HepG2 (cell line): ENCODE measurements around the gene CCDC7. TPM values are rescaled to one million over a fixed set of nuclear protein-coding genes. Genes with fewer than 3 reads are reported as not detected.

Experiments used
- CC2D1A ChIP-seq: sonication (generic); formaldehyde crosslinking; IDR thresholded peaks from 2 replicates; pipeline ENCODE4 v1.8.1; 2023; ENCODE audit warnings: mild to moderate bottlenecking, missing genetic modification reagents
- CENPX ChIP-seq: sonication (generic); formaldehyde crosslinking; IDR thresholded peaks from 2 replicates; pipeline ENCODE4 v1.9.0; 2021; ENCODE audit warnings: mild to moderate bottlenecking, missing genetic modification reagents, moderate library complexity
- FOXJ3 ChIP-seq: sonication (generic); formaldehyde crosslinking; IDR thresholded peaks from 2 replicates; pipeline ENCODE4 v1.4.0; 2020; ENCODE audit warnings: missing genetic modification reagents, mild to moderate bottlenecking, borderline replicate concordance
- GMEB2 ChIP-seq: IDR thresholded peaks from 2 replicates; pipeline ENCODE4 v1.6.1; 2016; ENCODE audit warnings: missing biosample characterization, missing genetic modification reagents, low read depth
- HNRNPK ChIP-seq: fragments of 200-400 bp; formaldehyde crosslinking; IDR thresholded peaks from 2 replicates; pipeline ENCODE4 v1.6.1; 2018; ENCODE audit warnings: low read length, low read depth, moderate library complexity, mild to moderate bottlenecking; ENCODE audit not compliant: poor library complexity, severe bottlenecking
- HNRNPL ChIP-seq: fragments of 200-400 bp; formaldehyde crosslinking; IDR thresholded peaks from 2 replicates; pipeline ENCODE4 v1.6.1; 2017; ENCODE audit warnings: mild to moderate bottlenecking, low read depth, low read length
- IRF2 ChIP-seq: IDR thresholded peaks from 2 replicates; pipeline ENCODE4 v1.6.1; 2018; ENCODE audit warnings: missing genetic modification reagents, missing compliant biosample characterization
- SALL2 ChIP-seq: sonication (generic); formaldehyde crosslinking; IDR thresholded peaks from 2 replicates; pipeline ENCODE4 v1.8.1; 2023; ENCODE audit warnings: mild to moderate bottlenecking, missing genetic modification reagents, inconsistent platforms
- SRF ChIP-seq: IDR thresholded peaks from 2 replicates; pipeline ENCODE4 v1.6.1; 2011; ENCODE audit warnings: mild to moderate bottlenecking, low read depth, low read length, moderate library complexity
- TFDP1 ChIP-seq: IDR thresholded peaks from 2 replicates; pipeline ENCODE4 v1.6.1; 2016; ENCODE audit warnings: missing compliant biosample characterization, missing genetic modification reagents, borderline replicate concordance
- ZNF451 ChIP-seq: sonication (generic); formaldehyde crosslinking; IDR thresholded peaks from 2 replicates; pipeline ENCODE4 v1.5.0; 2020; ENCODE audit warnings: mild to moderate bottlenecking, missing genetic modification reagents
- ZNF570 ChIP-seq: sonication (generic); formaldehyde crosslinking; IDR thresholded peaks from 2 replicates; pipeline ENCODE4 v1.4.0; 2020; ENCODE audit warnings: mild to moderate bottlenecking, missing genetic modification reagents, borderline replicate concordance
- ZNF83 ChIP-seq: sonication (generic); formaldehyde crosslinking; IDR thresholded peaks from 2 replicates; pipeline ENCODE4 v1.4.0; 2020; ENCODE audit warnings: missing genetic modification reagents, mild to moderate bottlenecking, borderline replicate concordance
- ZNF878 ChIP-seq: sonication (generic); formaldehyde crosslinking; IDR thresholded peaks from 2 replicates; pipeline ENCODE4 v1.8.1; 2023; ENCODE audit warnings: mild to moderate bottlenecking, missing genetic modification reagents, moderate library complexity
- ZSCAN30 ChIP-seq: sonication (generic); formaldehyde crosslinking; IDR thresholded peaks from 2 replicates; pipeline ENCODE4 v1.5.0; 2020; ENCODE audit warnings: mild to moderate bottlenecking, missing genetic modification reagents
- polyA plus RNA-seq, 8 experiments: library from polyadenylated mRNA; depleted of rRNA in 3 of 8; stranded (reverse) in 7 of 8; unstranded in 1 of 8; fragments of >200 nt; fragmentation: Illumina TruSeq in 4 of 8; extraction: Trizol in 4 of 8; gene quantifications; 2 replicates each; pipeline versions ENCODE4 v1.2.1 to v1.2.3, GENCODE V29; 2011 to 2016; ENCODE audit warnings: low read depth in 4 of 8, missing spikeins in 1 of 8, mixed read lengths in 1 of 8; ENCODE audit not compliant: insufficient read depth in 1 of 8
- total RNA-seq, 5 experiments: library from RNA; depleted of rRNA; stranded (reverse); fragments of >200 nt; fragmentation: Illumina TruSeq; extraction: Trizol; gene quantifications; 2 replicates each; pipeline ENCODE4 v1.2.3, GENCODE V29; 2016; ENCODE audit warnings: low read depth in 1 of 5
- TF ChIP-seq, protein P1 (sequence below): sonication (generic); formaldehyde crosslinking; IDR thresholded peaks from 2 replicates; pipeline ENCODE4 v1.4.0; 2020; ENCODE audit warnings: missing genetic modification reagents, borderline replicate concordance
- TF ChIP-seq, protein P2 (sequence below): sonication (generic); formaldehyde crosslinking; IDR thresholded peaks from 2 replicates; pipeline ENCODE4 v1.4.0; 2020; ENCODE audit warnings: missing genetic modification reagents

Gene CCDC7
- total and polyA plus RNA-seq, 2 of the 13 experiments (the other 11 are each of a cell fraction or from before 2014, with no cell fraction given): 0.40 to 1.8 TPM

DNA sequence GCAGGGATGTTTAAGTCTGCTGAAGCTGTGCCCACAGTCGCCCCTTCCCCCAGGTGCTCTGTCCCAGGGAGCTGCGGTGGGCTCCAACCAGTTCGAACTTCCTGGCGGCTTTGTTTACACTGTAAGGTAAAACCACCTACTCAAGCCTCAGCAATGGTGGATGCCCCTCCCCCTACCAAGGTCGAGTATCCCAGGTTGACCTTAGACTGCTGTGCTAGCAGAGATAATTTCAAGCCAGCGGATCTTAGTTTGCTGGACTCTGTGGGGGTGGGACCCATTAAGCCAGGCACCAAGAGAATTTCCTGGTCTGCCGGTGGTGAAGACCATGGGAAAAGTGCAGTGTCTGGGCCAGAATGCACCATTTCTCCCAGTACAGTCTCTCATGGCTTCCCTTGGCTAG, 56.0 kb downstream of the CCDC7 start (continued):
- TF ChIP-seq, protein P1, sequence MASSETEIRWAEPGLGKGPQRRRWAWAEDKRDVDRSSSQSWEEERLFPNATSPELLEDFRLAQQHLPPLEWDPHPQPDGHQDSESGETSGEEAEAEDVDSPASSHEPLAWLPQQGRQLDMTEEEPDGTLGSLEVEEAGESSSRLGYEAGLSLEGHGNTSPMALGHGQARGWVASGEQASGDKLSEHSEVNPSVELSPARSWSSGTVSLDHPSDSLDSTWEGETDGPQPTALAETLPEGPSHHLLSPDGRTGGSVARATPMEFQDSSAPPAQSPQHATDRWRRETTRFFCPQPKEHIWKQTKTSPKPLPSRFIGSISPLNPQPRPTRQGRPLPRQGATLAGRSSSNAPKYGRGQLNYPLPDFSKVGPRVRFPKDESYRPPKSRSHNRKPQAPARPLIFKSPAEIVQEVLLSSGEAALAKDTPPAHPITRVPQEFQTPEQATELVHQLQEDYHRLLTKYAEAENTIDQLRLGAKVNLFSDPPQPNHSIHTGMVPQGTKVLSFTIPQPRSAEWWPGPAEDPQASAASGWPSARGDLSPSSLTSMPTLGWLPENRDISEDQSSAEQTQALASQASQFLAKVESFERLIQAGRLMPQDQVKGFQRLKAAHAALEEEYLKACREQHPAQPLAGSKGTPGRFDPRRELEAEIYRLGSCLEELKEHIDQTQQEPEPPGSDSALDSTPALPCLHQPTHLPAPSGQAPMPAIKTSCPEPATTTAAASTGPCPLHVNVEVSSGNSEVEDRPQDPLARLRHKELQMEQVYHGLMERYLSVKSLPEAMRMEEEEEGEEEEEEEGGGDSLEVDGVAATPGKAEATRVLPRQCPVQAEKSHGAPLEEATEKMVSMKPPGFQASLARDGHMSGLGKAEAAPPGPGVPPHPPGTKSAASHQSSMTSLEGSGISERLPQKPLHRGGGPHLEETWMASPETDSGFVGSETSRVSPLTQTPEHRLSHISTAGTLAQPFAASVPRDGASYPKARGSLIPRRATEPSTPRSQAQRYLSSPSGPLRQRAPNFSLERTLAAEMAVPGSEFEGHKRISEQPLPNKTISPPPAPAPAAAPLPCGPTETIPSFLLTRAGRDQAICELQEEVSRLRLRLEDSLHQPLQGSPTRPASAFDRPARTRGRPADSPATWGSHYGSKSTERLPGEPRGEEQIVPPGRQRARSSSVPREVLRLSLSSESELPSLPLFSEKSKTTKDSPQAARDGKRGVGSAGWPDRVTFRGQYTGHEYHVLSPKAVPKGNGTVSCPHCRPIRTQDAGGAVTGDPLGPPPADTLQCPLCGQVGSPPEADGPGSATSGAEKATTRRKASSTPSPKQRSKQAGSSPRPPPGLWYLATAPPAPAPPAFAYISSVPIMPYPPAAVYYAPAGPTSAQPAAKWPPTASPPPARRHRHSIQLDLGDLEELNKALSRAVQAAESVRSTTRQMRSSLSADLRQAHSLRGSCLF (CRISPR knock-in tag): no peak
- no peak for TF ChIP-seq ZNF570 (CRISPR knock-in tag)
- no peak for TF ChIP-seq CENPX
- no peak for TF ChIP-seq ZNF83 (CRISPR knock-in tag)
- no peak for TF ChIP-seq HNRNPK
- TF ChIP-seq SRF: no peak
- no peak for TF ChIP-seq FOXJ3
- no peak for TF ChIP-seq ZNF878 (CRISPR knock-in tag)
- TF ChIP-seq CC2D1A (CRISPR knock-in tag): no peak
- TF ChIP-seq, protein P2, sequence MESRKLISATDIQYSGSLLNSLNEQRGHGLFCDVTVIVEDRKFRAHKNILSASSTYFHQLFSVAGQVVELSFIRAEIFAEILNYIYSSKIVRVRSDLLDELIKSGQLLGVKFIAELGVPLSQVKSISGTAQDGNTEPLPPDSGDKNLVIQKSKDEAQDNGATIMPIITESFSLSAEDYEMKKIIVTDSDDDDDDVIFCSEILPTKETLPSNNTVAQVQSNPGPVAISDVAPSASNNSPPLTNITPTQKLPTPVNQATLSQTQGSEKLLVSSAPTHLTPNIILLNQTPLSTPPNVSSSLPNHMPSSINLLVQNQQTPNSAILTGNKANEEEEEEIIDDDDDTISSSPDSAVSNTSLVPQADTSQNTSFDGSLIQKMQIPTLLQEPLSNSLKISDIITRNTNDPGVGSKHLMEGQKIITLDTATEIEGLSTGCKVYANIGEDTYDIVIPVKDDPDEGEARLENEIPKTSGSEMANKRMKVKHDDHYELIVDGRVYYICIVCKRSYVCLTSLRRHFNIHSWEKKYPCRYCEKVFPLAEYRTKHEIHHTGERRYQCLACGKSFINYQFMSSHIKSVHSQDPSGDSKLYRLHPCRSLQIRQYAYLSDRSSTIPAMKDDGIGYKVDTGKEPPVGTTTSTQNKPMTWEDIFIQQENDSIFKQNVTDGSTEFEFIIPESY: no peak
- TF ChIP-seq HNRNPL: no peak
- no peak for TF ChIP-seq IRF2 (CRISPR knock-in tag)
- no peak for TF ChIP-seq SALL2 (CRISPR knock-in tag)
- no peak for TF ChIP-seq ZSCAN30
- no peak for TF ChIP-seq TFDP1 (CRISPR knock-in tag)
- no peak for TF ChIP-seq GMEB2 (CRISPR knock-in tag)
- no peak for TF ChIP-seq ZNF451 (CRISPR knock-in tag)
